Measurements from ENCODE around the gene RXFP1.

DNA sequence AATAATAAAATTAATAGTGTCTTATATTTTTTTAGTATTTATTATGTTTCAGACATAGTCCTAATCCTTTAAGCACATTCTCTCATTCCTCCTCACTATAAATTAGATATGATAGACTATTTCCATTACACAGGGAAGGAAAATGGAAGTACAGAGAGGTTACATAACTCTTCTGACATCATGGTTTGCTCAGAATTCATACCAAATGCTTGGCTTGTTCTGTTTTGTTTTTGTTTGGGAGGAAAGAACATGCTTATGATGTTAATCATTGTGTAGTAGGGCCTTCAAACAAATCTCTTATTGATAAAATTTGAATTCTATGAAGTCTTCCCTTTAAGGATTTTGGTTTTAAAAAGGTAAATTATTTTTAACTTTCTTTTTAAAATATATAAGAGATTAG lies 59.5 kb downstream of the RXFP1 start:
- TF ChIP-seq EZH2 (IDR thresholded peaks at IDR 0.05) (no peak), POLR2AphosphoS5 (IDR thresholded peaks at IDR 0.05; ENCODE audit: borderline replicate concordance, low read depth, low read length) (no peak), FOXP2 (optimal IDR thresholded peaks at IDR 0.05; ENCODE audit: control extremely low read depth, extremely low read length, insufficient read depth) (no peak)
